Fibroblast of pulmonary artery (primary cell): ENCODE results near the gene C15orf61.

Experiments
- DNase-seq: peaks from one replicate; pipeline ENCODE4 v3.0.0-alpha.2; 2010; ENCODE audit warnings: low read depth
- H3K4me3 ChIP-seq: replicated peaks from 2 replicates; pipeline ENCODE4 v1.5.1; 2011; ENCODE audit warnings: low read depth, mild to moderate bottlenecking, control low read depth, low read length, moderate library complexity
- CTCF ChIP-seq: IDR thresholded peaks from 2 replicates; pipeline ENCODE4 v1.5.1; 2011; ENCODE audit warnings: mild to moderate bottlenecking, control low read depth, low read length, inconsistent platforms; ENCODE audit errors: missing control alignments

The C15orf61 gene

GRCh38 chr15:67575039-67575502 is 54.1 kb downstream of the C15orf61 start:
- TF ChIP-seq CTCF = no peak
- no peak for DNase-seq
- H3K4me3 ChIP-seq = no peak overlapping the region

- no peak for TF ChIP-seq CTCF
- no peak for DNase-seq
- no peak overlapping the region for H3K4me3 ChIP-seq
These were observed 57.2 kb downstream of the C15orf61 start for GRCh38 chr15:67578020-67578600.

GRCh38 chr15:67579164-67579563 is 58.2 kb downstream of the C15orf61 start:
- no peak for TF ChIP-seq CTCF
- no peak overlapping the region for H3K4me3 ChIP-seq
- DNase-seq = no peak
